HCT116 (cell line): Measurements from ENCODE around the gene MAP7. TPM values are rescaled to one million over a fixed set of nuclear protein-coding genes. Genes with fewer than 3 reads are reported as not detected.
"Not testable (repeated sequence)": the region's sequence is repeated elsewhere in the genome, so short reads cannot be mapped to it uniquely, and the experiment has no call there.

Experiments
- ATAC-seq: fragments of 200-7000 bp; cut with Tn5 transposase; 2 replicates; pipeline ENCODE4 v1.9.1; 2020; ENCODE audit warnings: mild to moderate bottlenecking, moderate library complexity
- BruUV-seq: library from RNA; stranded (reverse); fragments of 400-500 nt; replicated peaks from 2 replicates; lab custom pipeline; 2021; lab: Mats Ljungman, UMichigan
- CTCF ChIA-PET: fragments of 300-600 bp; sonication (Branson Sonifier 250); formaldehyde crosslinking; loops from one replicate; lab custom pipeline; 2021; ENCODE audit warnings: antibody characterized with exemption; lab: Charles Lee
- POLR2A ChIA-PET: fragments of 300-600, 350-600 bp; sonication (Branson Sonifier 250); formaldehyde crosslinking; loops from one replicate; lab custom pipeline; 2021; ENCODE audit warnings: antibody characterized with exemption; lab: Charles Lee
- RAD21 ChIA-PET, 2 experiments: fragments of 300-600 bp; sonication (Branson Sonifier 250); formaldehyde crosslinking; loops; one replicate each; lab custom pipeline; 2023; ENCODE audit warnings: low total read pairs in 2 of 2; ENCODE audit not compliant: uncharacterized antibody in 2 of 2, unreplicated experiment in 2 of 2, low non-redundant PET in 1 of 2; lab: Charles Lee
- DNase-seq: peaks from one replicate; pipeline ENCODE4 v3.0.0-alpha.2; 2010; ENCODE audit warnings: low read depth, low spot score
- H2AFZ ChIP-seq: fragments of 200-600 bp; shearing (Covaris generic), sonication (generic); 2 replicates; pipeline ENCODE4 v1.6.1; 2017; ENCODE audit warnings: low read depth, mixed run types, mixed read lengths, antibody characterized with exemption, low read length; ENCODE audit not compliant: poor library complexity, severe bottlenecking
- H3K27ac ChIP-seq: 2 replicates; pipeline ENCODE4 v1.5.1; 2012; ENCODE audit warnings: low read depth, low read length
- H3K27me3 ChIP-seq: fragments of 200-600 bp; sonication (generic); 2 replicates; pipeline ENCODE4 v1.6.1; 2016; ENCODE audit warnings: mixed run types, low read length, mixed read lengths; ENCODE audit not compliant: insufficient read depth
- H3K36me3 ChIP-seq, 2 experiments: fragments of 200-500 bp in 1 of 2; fragments of 200-600 bp in 1 of 2; sonication (Bioruptor generic) in 1 of 2; sonication (generic) in 1 of 2; 2 replicates each; pipeline versions ENCODE4 v1.5.1 to v1.6.1; 2014 to 2016; ENCODE audit warnings: low read length in 2 of 2, inconsistent platforms in 1 of 2, mixed read lengths in 1 of 2, mixed run types in 1 of 2; ENCODE audit not compliant: insufficient read depth in 2 of 2, control insufficient read depth in 1 of 2
- H3K4me1 ChIP-seq, 2 experiments: fragments of 200-600 bp in 1 of 2; sonication (generic) in 1 of 2; 2 replicates each; pipeline versions ENCODE4 v1.5.1 to v1.6.1; 2012 to 2017; ENCODE audit warnings: low read length in 2 of 2, inconsistent platforms in 1 of 2, mild to moderate bottlenecking in 1 of 2, mixed read lengths in 1 of 2, mixed run types in 1 of 2, moderate library complexity in 1 of 2; ENCODE audit not compliant: insufficient read depth in 2 of 2, control insufficient read depth in 1 of 2
- H3K4me2 ChIP-seq: fragments of 200-600 bp; sonication (generic); 2 replicates; pipeline ENCODE4 v1.6.1; 2017; ENCODE audit warnings: mixed run types, low read length, mixed read lengths
- H3K4me3 ChIP-seq, 2 experiments: fragments of 200-600 bp in 1 of 2; sonication (generic) in 1 of 2; replicated peaks in 1 of 2; 2 replicates each; pipeline ENCODE4 v1.5.1; 2011 to 2016; ENCODE audit warnings: low read length in 2 of 2, control low read depth in 1 of 2, low read depth in 1 of 2, mild to moderate bottlenecking in 1 of 2, mixed read lengths in 1 of 2, mixed run types in 1 of 2
- H3K79me2 ChIP-seq: fragments of 200-600 bp; sonication (generic); 2 replicates; pipeline ENCODE4 v1.6.1; 2017; ENCODE audit warnings: mild to moderate bottlenecking, mixed run types, low read length, moderate library complexity, mixed read lengths; ENCODE audit not compliant: insufficient read depth
- H3K9ac ChIP-seq: fragments of 200-600 bp; sonication (generic); 2 replicates; pipeline ENCODE4 v1.6.1; 2016; ENCODE audit warnings: low read length, mixed read lengths
- H3K9me2 ChIP-seq: fragments of 200-600 bp; sonication (generic), shearing (Covaris generic); 2 replicates; pipeline ENCODE4 v1.6.1; 2017; ENCODE audit warnings: mixed run types, mild to moderate bottlenecking, moderate library complexity; ENCODE audit not compliant: insufficient read depth
- H3K9me3 ChIP-seq, 2 experiments: fragments of 200-500 bp in 1 of 2; fragments of 200-600 bp in 1 of 2; sonication (Bioruptor generic) in 1 of 2; sonication (generic) in 1 of 2; 2 replicates each; pipeline ENCODE4 v1.6.1; 2014 to 2017; ENCODE audit warnings: low read length in 2 of 2, mixed read lengths in 2 of 2, inconsistent platforms in 1 of 2, low read depth in 1 of 2, mild to moderate bottlenecking in 1 of 2, mixed run types in 1 of 2, moderate library complexity in 1 of 2; ENCODE audit not compliant: control insufficient read depth in 1 of 2, insufficient read depth in 1 of 2
- H4K20me1 ChIP-seq: fragments of 200-600 bp; sonication (generic), shearing (Covaris generic); 2 replicates; pipeline ENCODE4 v1.6.1; 2017; ENCODE audit warnings: mixed run types, mild to moderate bottlenecking, moderate library complexity; ENCODE audit not compliant: insufficient read depth
- CBX3 ChIP-seq: IDR thresholded peaks from 2 replicates; pipeline ENCODE4 v1.6.1; 2012; ENCODE audit warnings: low read depth
- CEBPB ChIP-seq: IDR thresholded peaks from 2 replicates; pipeline ENCODE4 v1.6.1; 2012; ENCODE audit warnings: low read depth
- EGR1 ChIP-seq: IDR thresholded peaks from 2 replicates; pipeline ENCODE4 v1.6.1; 2012; ENCODE audit warnings: low read depth
- FOSL1 ChIP-seq: IDR thresholded peaks from 2 replicates; pipeline ENCODE4 v1.6.1; 2012; ENCODE audit warnings: low read depth
- RAD21 ChIP-seq: IDR thresholded peaks from 2 replicates; pipeline ENCODE4 v1.6.1; 2012; ENCODE audit warnings: low read depth, mild to moderate bottlenecking
- SP1 ChIP-seq: IDR thresholded peaks from 2 replicates; pipeline ENCODE4 v1.6.1; 2012; ENCODE audit warnings: low read depth
- SRF ChIP-seq: IDR thresholded peaks from 2 replicates; pipeline ENCODE4 v1.6.1; 2012; ENCODE audit warnings: low read depth
- TCF7L2 ChIP-seq: IDR thresholded peaks from 2 replicates; pipeline ENCODE4 v1.7.0; 2011; ENCODE audit warnings: borderline replicate concordance, inconsistent platforms; ENCODE audit not compliant: insufficient read depth, insufficient read length; ENCODE audit errors: extremely low read depth
- ZFX ChIP-seq: fragments of 450-650 bp; IDR thresholded peaks from 2 replicates; pipeline ENCODE4 v1.6.1; 2017
- ZNF274 ChIP-seq: fragments of 200-500 bp; sonication (Bioruptor generic); IDR thresholded peaks from 2 replicates; pipeline ENCODE4 v1.6.1; 2014; ENCODE audit warnings: mild to moderate bottlenecking, low read depth, low read length, inconsistent platforms
- intact Hi-C: fragments of 100-400 bp; cut with micrococcal nuclease; formaldehyde crosslinking; loops from 2 replicates; pipeline ENCODE4 v1.10.0; 2022
- total RNA-seq: library from RNA; stranded (reverse); gene quantifications from one replicate; pipeline ENCODE4 v1.2.1, GENCODE V29; 2021; ENCODE audit not compliant: unreplicated experiment

MAP7 gene
- total RNA-seq, 1 experiment from 2014 or later: 35.5 TPM

GRCh38 chr6:136591617-136592016, 41.4 kb upstream of the MAP7 start (continued):
- TF ChIP-seq ZNF274 (no peak), EGR1 (no peak), FOSL1 (no peak), CBX3 (no peak), SP1 (no peak), CEBPB (no peak)

GRCh38 chr6:136590846-136591245, 40.6 kb upstream of the MAP7 start:
- POLR2A ChIA-PET, ATAC-seq, BruUV-seq, H3K9ac ChIP-seq, H3K36me3 ChIP-seq, H4K20me1 ChIP-seq, CTCF ChIA-PET, H3K9me3 ChIP-seq, intact Hi-C loops, H2AFZ ChIP-seq, RAD21 ChIA-PET, H3K4me2 ChIP-seq, H3K79me2 ChIP-seq, H3K27ac ChIP-seq, H3K9me2 ChIP-seq, H3K4me3 ChIP-seq, DNase-seq, H3K4me1 ChIP-seq, H3K27me3 ChIP-seq: not testable (repeated sequence)

- POLR2A ChIA-PET: no interaction called here
These were observed 37.3 kb upstream of the MAP7 start for GRCh38 chr6:136587527-136587926.

More at GRCh38 chr6:136587527-136587926, 37.3 kb upstream of the MAP7 start:
- H2AFZ ChIP-seq: no peak overlapping the region
- H3K9ac ChIP-seq: no peak overlapping the region
- no peak for DNase-seq
- H3K27me3 ChIP-seq: no peaks in the 10 kb centered on the region
- no peak overlapping the region for H3K4me3 ChIP-seq
- no peak for ATAC-seq
- no peak overlapping the region for H3K4me2 ChIP-seq
- H4K20me1 ChIP-seq: no peaks in the 10 kb centered on the region
- TF ChIP-seq SRF: no peak
- TF ChIP-seq ZNF274: no peak
- no peak for TF ChIP-seq ZFX
- no peak for TF ChIP-seq RAD21
- TF ChIP-seq CEBPB: no peak
- no peak for TF ChIP-seq TCF7L2
- no peak overlapping the region for H3K27ac ChIP-seq
- no peaks in the 10 kb centered on the region for H3K9me3 ChIP-seq
- ChIA-PET RAD21 (no interaction called here), CTCF (interaction anchor here (1.3 kb wide), 1 partner anchor 57 kb away, joined by 3 read pairs; no protein-coding TSS in a partner anchor)
- no TSS peak for BruUV-seq
- no peaks in the 10 kb centered on the region for H3K79me2 ChIP-seq
- H3K9me2 ChIP-seq: no peaks in the 10 kb centered on the region
- H3K4me1 ChIP-seq: no peaks in the 10 kb centered on the region
- intact Hi-C loops: no loop called here
- peaks cover 2 to 4% of the 10 kb centered on the region in 2 experiments; a peak in 1 of 4 replicates for H3K36me3 ChIP-seq
